ENCODE results near the gene CNFN.

GRCh38 chr19:42411581-42412178 is 21.6 kb upstream of the CNFN start:
- no peak for TF ChIP-seq CTCF (IDR thresholded peaks at IDR 0.05; ENCODE audit: low read depth, low read length)
- no peak for TF ChIP-seq POLR2A (IDR thresholded peaks at IDR 0.05; ENCODE audit: extremely low read depth, insufficient read length)
